HG03521 (cell line): Measurements from ENCODE around the gene REG1A.

Source experiments
- ATAC-seq: cut with Tn5 transposase; IDR thresholded peaks from one replicate; pipeline ENCODE4 v1.9.1; 2021; ENCODE audit warnings: mild to moderate bottlenecking, moderate library complexity; ENCODE audit not compliant: unreplicated experiment

REG1A gene

GRCh38 chr2:79124907-79125720 is 4.8 kb downstream of the REG1A start:
- ATAC-seq, result no peak

DNA sequence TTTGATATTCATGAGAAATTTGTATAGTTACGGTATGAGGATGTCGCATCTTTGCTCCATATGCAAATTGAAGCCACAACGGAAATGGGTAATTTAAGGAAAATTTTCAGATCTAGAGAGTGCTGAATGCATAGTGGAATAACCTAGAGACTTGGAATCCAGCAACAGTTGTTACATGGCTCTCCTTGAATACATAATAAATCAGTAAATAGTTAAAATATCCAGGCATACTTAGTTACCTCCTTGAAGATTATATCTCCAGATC is 5.4 kb downstream of the REG1A start:
- ATAC-seq, result no peak

GRCh38 chr2:79128406-79128805 is 8.1 kb downstream of the REG1A start:
- no peak for ATAC-seq

DNA sequence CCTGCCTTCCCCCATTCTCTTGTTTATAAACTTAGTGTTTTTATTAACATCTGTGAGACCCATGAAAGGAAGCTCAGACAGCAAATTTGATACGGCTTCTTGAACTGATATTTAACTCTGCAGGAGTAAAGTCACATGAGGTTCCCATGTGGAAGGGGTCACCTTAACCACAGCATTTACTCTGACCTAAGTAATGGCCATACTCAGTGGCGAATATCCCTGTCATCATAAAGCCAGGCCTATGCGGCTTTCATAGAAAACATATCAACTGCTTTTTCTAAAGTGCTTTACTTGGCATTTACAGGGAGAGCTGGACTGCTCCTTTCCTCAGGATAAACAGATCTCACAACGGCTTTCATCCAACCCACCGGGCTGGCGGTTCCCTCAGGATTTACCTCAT is 9.0 kb downstream of the REG1A start:
- ATAC-seq, result no peak

GRCh38 chr2:79129804-79130203 is 9.5 kb downstream of the REG1A start:
- no peak for ATAC-seq

DNA sequence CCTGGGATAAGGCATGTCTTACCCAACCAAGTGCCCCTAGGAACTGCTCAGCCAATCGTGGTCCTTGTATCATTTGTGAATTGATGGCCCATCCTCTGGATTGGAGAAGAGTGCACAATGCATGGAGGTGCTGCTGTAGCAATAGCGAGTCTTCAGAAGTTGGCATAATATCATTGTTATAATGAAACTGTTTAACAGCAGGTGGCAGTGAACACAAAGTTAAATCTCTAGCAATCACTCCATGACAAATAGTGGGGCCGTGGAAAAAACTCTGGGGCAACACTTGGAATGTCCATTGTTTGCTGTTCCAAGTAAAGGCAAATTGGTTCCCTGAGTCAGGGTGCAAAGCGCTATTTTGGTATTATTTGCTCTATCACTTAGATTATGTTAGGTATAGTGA is 11.4 kb downstream of the REG1A start:
- ATAC-seq, result no peak

GRCh38 chr2:79138385-79138784 is 18.1 kb downstream of the REG1A start:
- ATAC-seq, result no peak

DNA sequence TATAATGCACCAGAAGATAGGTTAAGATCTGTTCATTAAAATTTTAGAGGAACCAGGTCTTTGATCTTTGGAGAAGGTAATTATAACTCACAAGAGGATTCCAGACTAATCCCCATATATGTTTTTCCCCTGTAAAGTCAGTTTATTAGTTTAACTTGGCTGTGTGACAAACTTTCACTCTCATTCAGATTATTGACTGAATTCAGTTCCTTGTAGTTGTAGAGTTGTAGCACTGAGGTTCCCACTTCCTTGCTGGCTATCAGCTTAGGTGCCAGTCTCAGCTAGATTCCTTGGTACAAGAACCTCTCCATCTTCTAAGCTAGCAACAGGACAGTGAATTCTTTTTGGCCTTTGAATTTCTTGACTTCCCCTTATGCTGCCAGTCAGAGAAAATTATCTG is 19.1 kb downstream of the REG1A start:
- ATAC-seq, result no peak

DNA sequence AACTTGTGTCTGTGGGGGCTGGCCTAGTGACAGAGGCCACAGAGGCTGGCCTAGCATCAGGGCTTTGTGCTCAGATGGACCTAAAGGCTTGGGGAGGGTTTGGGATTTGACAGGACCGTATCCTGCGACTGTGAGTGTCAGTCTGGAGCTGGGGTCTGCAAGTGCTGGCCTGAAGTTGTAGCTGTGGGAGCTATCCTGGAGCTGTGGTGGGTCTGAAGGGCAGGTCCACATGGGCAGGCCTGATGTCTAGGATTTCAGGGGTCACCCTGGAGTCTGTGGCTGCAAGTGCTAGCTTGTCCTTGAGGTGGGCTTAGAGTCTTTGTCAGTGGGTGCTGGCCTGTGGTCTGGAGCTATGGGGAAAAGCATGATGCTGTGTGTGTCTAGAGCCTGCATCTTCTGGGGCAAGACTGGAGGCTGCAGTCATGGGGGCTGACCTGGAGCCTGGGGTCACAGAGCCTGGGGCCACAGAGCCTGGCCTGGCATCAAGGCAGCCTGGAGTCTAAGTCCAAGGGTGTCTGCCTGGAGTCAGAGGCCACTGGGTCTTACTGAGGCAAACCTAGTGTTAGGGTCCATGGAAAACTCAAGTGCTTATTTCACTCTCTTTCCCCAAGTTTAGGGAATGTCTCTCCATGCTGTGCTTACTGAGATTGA is 35.7 kb downstream of the REG1A start:
- no peak for ATAC-seq

DNA sequence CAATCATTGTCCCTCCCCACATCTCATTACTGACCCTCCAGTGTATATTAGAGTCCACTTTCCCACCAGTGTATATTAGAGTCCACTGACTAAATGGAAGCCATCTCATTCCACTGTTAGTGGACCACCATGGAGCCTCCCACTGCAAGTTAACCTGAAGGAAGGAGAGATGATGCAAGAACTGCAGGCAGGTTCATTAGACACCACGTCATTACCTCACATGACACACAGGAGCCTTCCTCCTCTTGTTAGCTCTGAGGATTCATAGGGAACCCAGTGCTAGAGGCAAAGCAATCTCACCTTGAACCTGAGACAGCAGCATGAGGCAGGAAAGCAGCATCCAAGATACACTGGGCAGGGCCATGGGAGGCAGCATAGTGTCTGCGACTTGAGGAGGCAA is 38.7 kb downstream of the REG1A start:
- ATAC-seq, result no peak

GRCh38 chr2:79159653-79160052 is 39.4 kb downstream of the REG1A start, which contains the start of gene REG3A:
Gene REG3A, minus strand, starts transcription at chr2:79159753. Its CDS starts 348 bp downstream, at chr2:79159405.
- ATAC-seq, result no peak

- ATAC-seq, result no peak
Observed at GRCh38 chr2:79162132-79162531, 41.8 kb downstream of the REG1A start.

DNA sequence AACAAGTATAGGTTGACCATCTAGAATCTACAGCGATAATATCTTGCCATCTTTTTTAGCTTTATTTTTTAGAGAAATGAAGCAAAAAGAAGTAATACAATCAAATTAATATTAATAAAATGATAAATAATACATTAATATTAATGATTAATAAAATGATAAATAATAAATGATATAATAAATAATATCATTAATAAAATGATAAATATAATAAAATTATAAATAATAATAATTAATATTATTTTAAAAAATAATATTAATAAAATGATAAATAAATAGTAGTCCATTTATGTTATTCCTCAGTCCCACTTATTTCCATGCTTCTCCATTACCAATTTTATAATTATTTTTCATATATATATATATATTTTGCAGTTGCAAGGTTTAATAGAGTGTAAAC is 42.5 kb downstream of the REG1A start:
- no peak for ATAC-seq

GRCh38 chr2:79171348-79171958 is 51.2 kb downstream of the REG1A start:
- no peak for ATAC-seq
